Measurements from ENCODE around the gene CASS4.

CASS4 gene

GRCh38 chr20:56422824-56423189 is 10.7 kb downstream of the CASS4 start:
- peaks cover 2% of the 10 kb centered on the region; the same call in 1 of the 2 replicates for H3K4me1 ChIP-seq (ENCODE audit: control insufficient read depth, insufficient read depth, low read length)
- peaks cover 1% of the 10 kb centered on the region; the same call in 1 of the 2 replicates for H3K27me3 ChIP-seq (ENCODE audit: control insufficient read depth, insufficient read depth, low read length)
- no peaks in the 10 kb centered on the region for H3K9me3 ChIP-seq (ENCODE audit: control insufficient read depth, insufficient read depth, low read length)
- no peak for DNase-seq (ENCODE audit: low read depth, low spot score)
- no peak overlapping the region for H3K4me3 ChIP-seq (ENCODE audit: low read length)
- WGBS (ENCODE audit: insufficient coverage, insufficient read length): no CpG with 5 or more reads among the region's 4 CpGs
- H3K36me3 ChIP-seq (ENCODE audit: control insufficient read depth, insufficient read depth, low read length): no peaks in the 10 kb centered on the region
- H3K27ac ChIP-seq (ENCODE audit: low read length): no peak overlapping the region

DNA sequence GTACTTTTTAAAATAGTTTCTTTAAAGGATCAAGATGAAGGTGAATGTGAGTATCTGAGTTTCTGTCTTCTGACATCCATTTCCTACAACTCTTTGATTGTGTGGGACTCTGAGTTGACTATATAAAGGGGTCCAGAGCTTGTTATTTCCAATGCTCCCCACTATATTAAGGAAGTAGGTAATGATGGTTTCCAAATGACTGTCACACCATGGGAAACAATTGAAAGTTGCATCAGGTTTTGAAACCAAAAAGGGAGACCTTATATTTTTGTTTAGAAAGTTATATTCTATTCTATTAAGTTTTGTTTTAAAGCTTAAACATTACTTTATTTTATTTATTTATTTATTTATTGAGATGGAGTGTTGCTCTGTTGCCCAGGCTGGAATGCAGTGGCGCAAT is 11.2 kb downstream of the CASS4 start:
- H3K36me3 ChIP-seq (ENCODE audit: control insufficient read depth, insufficient read depth, low read length): no peaks in the 10 kb centered on the region
- H3K4me3 ChIP-seq (ENCODE audit: low read length): no peak overlapping the region
- no peak for DNase-seq (ENCODE audit: low read depth, low spot score)
- WGBS (ENCODE audit: insufficient coverage, insufficient read length): no CpG with 5 or more reads among the region's 1 CpG
- H3K4me1 ChIP-seq (ENCODE audit: control insufficient read depth, insufficient read depth, low read length): peaks cover 2% of the 10 kb centered on the region; the same call in 1 of the 2 replicates
- H3K27ac ChIP-seq (ENCODE audit: low read length): no peak overlapping the region
- no peaks in the 10 kb centered on the region for H3K9me3 ChIP-seq (ENCODE audit: control insufficient read depth, insufficient read depth, low read length)
- H3K27me3 ChIP-seq (ENCODE audit: control insufficient read depth, insufficient read depth, low read length): peaks cover 1% of the 10 kb centered on the region; the same call in 1 of the 2 replicates

DNA sequence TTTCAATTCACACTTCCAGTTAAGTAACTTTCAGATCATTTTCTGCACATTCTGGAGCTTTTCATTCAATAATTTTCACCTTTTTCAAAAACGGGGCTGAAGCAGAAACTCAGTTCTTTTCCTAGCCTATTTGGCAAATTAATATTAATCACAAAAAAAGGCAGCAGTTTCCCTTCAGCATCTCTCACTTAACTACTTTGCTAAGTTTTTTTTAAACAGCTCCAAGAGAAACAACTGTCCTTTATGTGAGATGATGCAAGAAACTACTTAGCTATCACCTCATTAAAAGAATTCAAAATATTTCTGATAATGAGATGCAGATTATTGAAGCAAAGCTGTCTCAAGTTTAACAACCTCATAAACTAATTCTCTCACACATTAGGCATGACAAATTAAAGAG is 11.8 kb downstream of the CASS4 start:
- no peak overlapping the region for H3K4me3 ChIP-seq (ENCODE audit: low read length)
- H3K4me1 ChIP-seq (ENCODE audit: control insufficient read depth, insufficient read depth, low read length): peaks cover 2% of the 10 kb centered on the region; the same call in 1 of the 2 replicates
- H3K36me3 ChIP-seq (ENCODE audit: control insufficient read depth, insufficient read depth, low read length): no peaks in the 10 kb centered on the region
- WGBS (ENCODE audit: insufficient coverage, insufficient read length): no CpG with 5 or more reads among the region's 1 CpG
- H3K27ac ChIP-seq (ENCODE audit: low read length): no peak overlapping the region
- H3K9me3 ChIP-seq (ENCODE audit: control insufficient read depth, insufficient read depth, low read length): no peaks in the 10 kb centered on the region
- DNase-seq (ENCODE audit: low read depth, low spot score): no peak
- H3K27me3 ChIP-seq (ENCODE audit: control insufficient read depth, insufficient read depth, low read length): peaks cover 1% of the 10 kb centered on the region; the same call in 1 of the 2 replicates

GRCh38 chr20:56424931-56425330 is 12.9 kb downstream of the CASS4 start:
- no peak for DNase-seq (ENCODE audit: low read depth, low spot score)
- Histone ChIP-seq H3K9me3 (ENCODE audit: control insufficient read depth, insufficient read depth, low read length) (no peaks in the 10 kb centered on the region), H3K27me3 (ENCODE audit: control insufficient read depth, insufficient read depth, low read length) (peaks cover 1% of the 10 kb centered on the region; the same call in 1 of the 2 replicates), H3K27ac (ENCODE audit: low read length) (no peak overlapping the region), H3K4me1 (ENCODE audit: control insufficient read depth, insufficient read depth, low read length) (peaks cover 2% of the 10 kb centered on the region; the same call in 1 of the 2 replicates), H3K36me3 (ENCODE audit: control insufficient read depth, insufficient read depth, low read length) (no peaks in the 10 kb centered on the region), H3K4me3 (ENCODE audit: low read length) (no peak overlapping the region)
- no CpG with 5 or more reads among the region's 1 CpG for WGBS (ENCODE audit: insufficient coverage, insufficient read length)

GRCh38 chr20:56426026-56426425 is 14.0 kb downstream of the CASS4 start:
- Histone ChIP-seq H3K27ac (ENCODE audit: low read length) (no peak overlapping the region), H3K4me1 (ENCODE audit: control insufficient read depth, insufficient read depth, low read length) (peaks cover 2% of the 10 kb centered on the region; the same call in 1 of the 2 replicates), H3K27me3 (ENCODE audit: control insufficient read depth, insufficient read depth, low read length) (peaks cover 1% of the 10 kb centered on the region; the same call in 1 of the 2 replicates), H3K36me3 (ENCODE audit: control insufficient read depth, insufficient read depth, low read length) (no peaks in the 10 kb centered on the region), H3K9me3 (ENCODE audit: control insufficient read depth, insufficient read depth, low read length) (no peaks in the 10 kb centered on the region), H3K4me3 (ENCODE audit: low read length) (no peak overlapping the region)
- DNase-seq (ENCODE audit: low read depth, low spot score): no peak
- WGBS (ENCODE audit: insufficient coverage, insufficient read length): no CpG with 5 or more reads among the region's 9 CpGs

GRCh38 chr20:56426926-56427325 is 14.9 kb downstream of the CASS4 start:
- Histone ChIP-seq H3K4me3 (ENCODE audit: low read length) (no peak overlapping the region), H3K36me3 (ENCODE audit: control insufficient read depth, insufficient read depth, low read length) (no peaks in the 10 kb centered on the region), H3K27ac (ENCODE audit: low read length) (no peak overlapping the region), H3K9me3 (ENCODE audit: control insufficient read depth, insufficient read depth, low read length) (no peaks in the 10 kb centered on the region), H3K27me3 (ENCODE audit: control insufficient read depth, insufficient read depth, low read length) (peaks cover 1% of the 10 kb centered on the region; the same call in 1 of the 2 replicates), H3K4me1 (ENCODE audit: control insufficient read depth, insufficient read depth, low read length) (peaks cover 2% of the 10 kb centered on the region; the same call in 1 of the 2 replicates)
- DNase-seq (ENCODE audit: low read depth, low spot score): no peak

DNA sequence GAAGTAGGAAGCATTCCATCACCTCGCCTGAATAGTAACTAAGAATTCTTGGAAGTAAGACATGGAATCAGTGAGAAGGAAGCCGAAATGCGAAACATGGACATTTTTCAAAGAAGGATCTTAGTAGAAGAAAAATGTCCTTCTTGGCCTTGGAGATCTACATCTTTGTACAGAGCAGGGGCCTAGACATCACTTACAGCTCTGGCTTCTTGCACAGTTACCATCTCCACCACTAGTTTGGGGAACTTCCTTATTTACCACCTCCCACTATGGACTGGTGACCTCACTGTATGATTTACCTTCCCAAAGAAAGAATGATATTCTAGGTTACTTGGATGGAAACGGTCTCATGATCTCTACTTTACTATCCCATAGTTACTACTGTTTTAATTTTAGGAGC is 15.7 kb downstream of the CASS4 start:
- Histone ChIP-seq H3K27ac (ENCODE audit: low read length) (no peak overlapping the region), H3K27me3 (ENCODE audit: control insufficient read depth, insufficient read depth, low read length) (no peaks in the 10 kb centered on the region), H3K4me1 (ENCODE audit: control insufficient read depth, insufficient read depth, low read length) (peaks cover 2% of the 10 kb centered on the region; the same call in 1 of the 2 replicates), H3K36me3 (ENCODE audit: control insufficient read depth, insufficient read depth, low read length) (no peaks in the 10 kb centered on the region), H3K9me3 (ENCODE audit: control insufficient read depth, insufficient read depth, low read length) (no peaks in the 10 kb centered on the region), H3K4me3 (ENCODE audit: low read length) (no peak overlapping the region)
- WGBS (ENCODE audit: insufficient coverage, insufficient read length): no CpG with 5 or more reads among the region's 4 CpGs
- no peak for DNase-seq (ENCODE audit: low read depth, low spot score)

GRCh38 chr20:56428410-56428809 is 16.4 kb downstream of the CASS4 start:
- no peaks in the 10 kb centered on the region for H3K27me3 ChIP-seq (ENCODE audit: control insufficient read depth, insufficient read depth, low read length)
- no peak overlapping the region for H3K27ac ChIP-seq (ENCODE audit: low read length)
- WGBS (ENCODE audit: insufficient coverage, insufficient read length): no CpG with 5 or more reads among the region's 5 CpGs
- H3K9me3 ChIP-seq (ENCODE audit: control insufficient read depth, insufficient read depth, low read length): no peaks in the 10 kb centered on the region
- DNase-seq (ENCODE audit: low read depth, low spot score): no peak
- no peaks in the 10 kb centered on the region for H3K36me3 ChIP-seq (ENCODE audit: control insufficient read depth, insufficient read depth, low read length)
- H3K4me3 ChIP-seq (ENCODE audit: low read length): no peak overlapping the region
- H3K4me1 ChIP-seq (ENCODE audit: control insufficient read depth, insufficient read depth, low read length): no peaks in the 10 kb centered on the region

DNA sequence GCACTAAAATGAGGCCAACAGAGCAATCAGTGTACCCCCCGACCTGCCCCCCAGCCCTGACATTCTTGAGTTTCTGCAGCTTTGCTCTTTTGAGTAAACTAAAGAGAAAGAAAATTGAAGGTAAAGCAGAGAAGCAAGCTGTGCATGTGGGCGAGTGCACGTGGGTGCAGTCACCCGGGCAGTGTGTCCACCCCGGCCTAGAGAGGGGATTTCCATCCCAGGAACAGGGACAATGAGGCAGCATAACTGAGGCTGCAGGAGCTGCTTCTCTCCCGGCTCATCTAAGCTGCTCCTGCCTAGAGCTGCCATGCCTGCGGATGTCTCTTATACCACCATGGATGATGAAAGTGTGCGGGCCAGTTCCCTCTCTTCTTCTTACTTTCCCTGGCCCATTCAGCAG is 16.8 kb downstream of the CASS4 start:
- Histone ChIP-seq H3K27me3 (ENCODE audit: control insufficient read depth, insufficient read depth, low read length) (no peaks in the 10 kb centered on the region), H3K4me3 (ENCODE audit: low read length) (no peak overlapping the region), H3K36me3 (ENCODE audit: control insufficient read depth, insufficient read depth, low read length) (no peaks in the 10 kb centered on the region), H3K27ac (ENCODE audit: low read length) (no peak overlapping the region), H3K4me1 (ENCODE audit: control insufficient read depth, insufficient read depth, low read length) (no peaks in the 10 kb centered on the region), H3K9me3 (ENCODE audit: control insufficient read depth, insufficient read depth, low read length) (no peaks in the 10 kb centered on the region)
- no peak for DNase-seq (ENCODE audit: low read depth, low spot score)
- no CpG with 5 or more reads among the region's 8 CpGs for WGBS (ENCODE audit: insufficient coverage, insufficient read length)

DNA sequence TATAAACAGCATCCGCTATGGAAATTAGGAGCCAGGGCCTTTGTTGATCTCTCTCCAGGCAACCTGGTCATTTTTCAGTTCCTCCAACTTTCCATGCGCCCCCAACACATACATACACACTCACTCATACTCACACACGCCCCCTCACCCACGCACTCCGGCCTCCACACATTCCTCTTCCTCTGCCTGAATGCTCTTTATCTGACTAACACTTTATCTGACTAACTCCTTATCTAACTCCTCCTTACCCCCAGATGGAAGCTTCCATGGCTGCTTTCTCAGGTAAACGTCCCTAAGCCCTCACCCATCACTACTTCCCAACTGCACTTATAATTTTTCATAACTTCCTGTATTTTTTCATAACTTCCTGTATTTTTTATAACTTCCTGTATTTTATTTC is 17.4 kb downstream of the CASS4 start:
- no peak for DNase-seq (ENCODE audit: low read depth, low spot score)
- H3K9me3 ChIP-seq (ENCODE audit: control insufficient read depth, insufficient read depth, low read length): no peaks in the 10 kb centered on the region
- H3K36me3 ChIP-seq (ENCODE audit: control insufficient read depth, insufficient read depth, low read length): no peaks in the 10 kb centered on the region
- 100% methylated on average over 4 of the region's 6 CpGs for WGBS (ENCODE audit: insufficient coverage, insufficient read length)
- no peaks in the 10 kb centered on the region for H3K4me1 ChIP-seq (ENCODE audit: control insufficient read depth, insufficient read depth, low read length)
- no peak overlapping the region for H3K4me3 ChIP-seq (ENCODE audit: low read length)
- no peaks in the 10 kb centered on the region for H3K27me3 ChIP-seq (ENCODE audit: control insufficient read depth, insufficient read depth, low read length)
- no peak overlapping the region for H3K27ac ChIP-seq (ENCODE audit: low read length)

- no peak for DNase-seq (ENCODE audit: low read depth, low spot score)
- H3K36me3 ChIP-seq (ENCODE audit: control insufficient read depth, insufficient read depth, low read length): no peaks in the 10 kb centered on the region
- no peak overlapping the region for H3K4me3 ChIP-seq (ENCODE audit: low read length)
- no peaks in the 10 kb centered on the region for H3K4me1 ChIP-seq (ENCODE audit: control insufficient read depth, insufficient read depth, low read length)
- WGBS (ENCODE audit: insufficient coverage, insufficient read length): no CpG with 5 or more reads among the region's 4 CpGs
- H3K27ac ChIP-seq (ENCODE audit: low read length): no peak overlapping the region
- H3K27me3 ChIP-seq (ENCODE audit: control insufficient read depth, insufficient read depth, low read length): no peaks in the 10 kb centered on the region
- H3K9me3 ChIP-seq (ENCODE audit: control insufficient read depth, insufficient read depth, low read length): no peaks in the 10 kb centered on the region
Observed at GRCh38 chr20:56429941-56430340, 17.9 kb downstream of the CASS4 start.

Measured in iPS DF 6.9 (cell line).